MM.1S (cell line): ENCODE results near the gene CNTNAP2.

Experiments
- EZH2 ChIP-seq: fragments of 300-600 bp; sonication (generic); optimal IDR thresholded peaks from 2 replicates; pipeline ENCODE3; 2017; ENCODE audit warnings: low read depth, mild to moderate bottlenecking, antibody characterized with exemption, low read length, mixed read lengths
- TF ChIP-seq, protein P1 (sequence below): fragments of 300-600 bp; sonication (generic); IDR thresholded peaks from 2 replicates; pipeline ENCODE4 v1.5.1; 2016; ENCODE audit warnings: antibody characterized with exemption, low read length, mixed read lengths

DNA sequence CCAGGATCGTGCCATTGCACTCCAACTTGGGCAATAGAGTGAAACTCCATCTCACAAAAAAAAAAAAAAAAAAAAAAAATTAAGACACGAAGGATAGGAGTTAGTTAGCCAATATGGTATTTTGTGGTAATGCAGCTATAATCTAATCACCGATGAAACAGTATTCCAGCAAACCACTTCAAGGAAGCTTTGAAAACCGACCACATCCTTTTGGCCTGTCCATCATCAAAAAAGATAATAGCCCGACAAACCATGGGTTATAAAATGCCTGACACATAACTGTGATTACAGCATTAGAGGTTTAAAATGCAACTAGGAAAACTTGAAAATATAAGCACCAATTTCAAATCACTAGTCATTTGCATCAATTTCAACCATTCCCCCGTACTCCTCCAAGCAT is 1745.3 kb downstream of the CNTNAP2 start:
- TF ChIP-seq, protein P1, sequence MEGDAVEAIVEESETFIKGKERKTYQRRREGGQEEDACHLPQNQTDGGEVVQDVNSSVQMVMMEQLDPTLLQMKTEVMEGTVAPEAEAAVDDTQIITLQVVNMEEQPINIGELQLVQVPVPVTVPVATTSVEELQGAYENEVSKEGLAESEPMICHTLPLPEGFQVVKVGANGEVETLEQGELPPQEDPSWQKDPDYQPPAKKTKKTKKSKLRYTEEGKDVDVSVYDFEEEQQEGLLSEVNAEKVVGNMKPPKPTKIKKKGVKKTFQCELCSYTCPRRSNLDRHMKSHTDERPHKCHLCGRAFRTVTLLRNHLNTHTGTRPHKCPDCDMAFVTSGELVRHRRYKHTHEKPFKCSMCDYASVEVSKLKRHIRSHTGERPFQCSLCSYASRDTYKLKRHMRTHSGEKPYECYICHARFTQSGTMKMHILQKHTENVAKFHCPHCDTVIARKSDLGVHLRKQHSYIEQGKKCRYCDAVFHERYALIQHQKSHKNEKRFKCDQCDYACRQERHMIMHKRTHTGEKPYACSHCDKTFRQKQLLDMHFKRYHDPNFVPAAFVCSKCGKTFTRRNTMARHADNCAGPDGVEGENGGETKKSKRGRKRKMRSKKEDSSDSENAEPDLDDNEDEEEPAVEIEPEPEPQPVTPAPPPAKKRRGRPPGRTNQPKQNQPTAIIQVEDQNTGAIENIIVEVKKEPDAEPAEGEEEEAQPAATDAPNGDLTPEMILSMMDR: no peak
- TF ChIP-seq EZH2: no peak
